Fibroblast of pulmonary artery (primary cell): ENCODE results near the gene CDR2.

Experiments
- DNase-seq: peaks from one replicate; pipeline ENCODE4 v3.0.0-alpha.2; 2010; ENCODE audit warnings: low read depth
- H3K4me3 ChIP-seq: replicated peaks from 2 replicates; pipeline ENCODE4 v1.5.1; 2011; ENCODE audit warnings: low read depth, mild to moderate bottlenecking, control low read depth, low read length, moderate library complexity
- CTCF ChIP-seq: IDR thresholded peaks from 2 replicates; pipeline ENCODE4 v1.5.1; 2011; ENCODE audit warnings: mild to moderate bottlenecking, control low read depth, low read length, inconsistent platforms; ENCODE audit errors: missing control alignments

Gene CDR2

GRCh38 chr16:22342082-22342481 lies 32.3 kb downstream of the CDR2 start:
- H3K4me3 ChIP-seq, result no peak overlapping the region
- no peak for TF ChIP-seq CTCF
- no peak for DNase-seq

GRCh38 chr16:22340945-22341344 lies 33.5 kb downstream of the CDR2 start:
- no peak overlapping the region for H3K4me3 ChIP-seq
- no peak for DNase-seq
- no peak for TF ChIP-seq CTCF

GRCh38 chr16:22337849-22338635 lies 36.4 kb downstream of the CDR2 start:
- no peak for DNase-seq
- no peak for TF ChIP-seq CTCF
- no peak overlapping the region for H3K4me3 ChIP-seq

- no peak for TF ChIP-seq CTCF
- DNase-seq, result no peak
- no peak overlapping the region for H3K4me3 ChIP-seq
These were observed 37.4 kb downstream of the CDR2 start for GRCh38 chr16:22337045-22337444.

- DNase-seq, result no peak
- TF ChIP-seq CTCF, result no peak
- no peak overlapping the region for H3K4me3 ChIP-seq
These were observed 37.8 kb downstream of the CDR2 start for GRCh38 chr16:22336581-22336980.

- no peak for TF ChIP-seq CTCF
- no peak for DNase-seq
These were observed 38.7 kb downstream of the CDR2 start for GRCh38 chr16:22335668-22336246.

More at GRCh38 chr16:22335668-22336246, 38.7 kb downstream of the CDR2 start:
- no peak overlapping the region for H3K4me3 ChIP-seq
